ENCODE measurements around the gene TMEM51.

The TMEM51 gene

DNA sequence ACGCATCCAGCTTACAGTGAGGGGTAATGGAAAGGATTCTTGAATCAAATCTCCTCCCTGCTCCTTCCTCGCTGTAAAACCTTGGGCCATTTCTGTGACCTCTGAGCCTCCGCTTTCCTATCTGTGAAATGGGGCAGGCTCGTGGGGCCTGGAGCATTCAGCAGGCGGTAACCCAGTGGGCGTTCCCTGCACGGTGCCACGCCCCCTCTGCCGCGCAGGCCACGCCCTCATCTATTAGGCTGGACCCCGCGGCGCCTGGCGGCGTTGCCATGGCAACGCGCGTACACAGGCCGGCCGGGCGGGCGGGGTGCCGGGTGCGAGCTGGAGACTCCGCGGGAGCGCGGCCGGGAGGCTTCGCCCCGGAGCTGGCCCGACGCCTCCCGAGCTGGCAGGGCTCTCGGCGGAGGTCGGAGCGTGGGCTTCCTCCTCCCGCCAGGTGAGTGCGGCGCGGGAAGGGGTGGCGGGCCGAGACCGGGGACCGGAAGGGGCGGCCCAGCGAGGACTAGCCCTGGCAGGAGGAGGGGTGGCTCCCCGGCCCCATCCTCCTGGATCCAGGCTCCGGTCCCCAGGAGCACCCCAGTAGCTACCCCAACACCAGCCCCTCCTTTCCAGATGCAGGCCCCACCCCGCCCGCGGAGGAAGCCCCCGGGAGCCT is 93.5 kb downstream of the TMEM51 start, which contains the start of gene FHAD1:
Gene FHAD1, plus strand, starts transcription at position 264 of the 655 bp plus-strand sequence. CDS start 4,562 bp downstream, outside the sequence.
- peak within 1 kb of the TSS; percentile 71; the same call in 1 of the 2 replicates for H3K9ac ChIP-seq (ENCODE audit: low read depth, low read length)
- H3K27ac ChIP-seq (ENCODE audit: low read length): no peak within 1 kb of the TSS
- peak within 1 kb of the TSS; percentile 76 for H3K4me3 ChIP-seq (ENCODE audit: low read length)

DNA sequence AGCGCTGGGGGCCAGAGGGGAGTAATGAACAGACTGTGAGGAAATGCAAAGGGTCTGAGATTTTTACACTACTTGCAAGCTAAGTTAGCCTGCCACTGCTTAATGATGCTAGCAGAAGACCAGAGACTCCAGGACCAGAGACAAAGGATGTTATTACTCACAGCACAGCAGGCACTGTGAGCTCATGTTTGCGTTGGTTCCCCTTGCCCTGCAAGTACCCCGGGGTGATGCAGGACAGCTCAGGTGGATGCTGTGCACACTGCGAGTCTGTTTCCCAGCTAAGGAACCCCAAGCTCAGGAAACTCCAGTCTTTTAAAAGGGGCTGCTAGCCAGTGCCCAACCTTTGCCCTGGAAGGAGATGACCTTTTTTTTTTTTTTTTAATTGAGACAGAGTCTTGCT is 94.7 kb downstream of the TMEM51 start:
- no peaks in the 10 kb centered on the region for H3K36me3 ChIP-seq (ENCODE audit: insufficient read depth, low read depth, low read length)
- H3K27ac ChIP-seq (ENCODE audit: low read length): no peak overlapping the region
- H3K4me3 ChIP-seq (ENCODE audit: low read length): peak overlapping the region; percentile 76; the same call in 1 of the 2 replicates
- no peaks in the 10 kb centered on the region; the same call in 1 of the 2 replicates for H3K9me3 ChIP-seq (ENCODE audit: insufficient read depth, low read depth, low read length)
- peaks cover 5% of the 10 kb centered on the region; the same call in 1 of the 2 replicates for H3K4me1 ChIP-seq (ENCODE audit: insufficient read depth, low read length)
- H3K27me3 ChIP-seq (ENCODE audit: insufficient read depth, low read length): no peaks in the 10 kb centered on the region; the same call in 1 of the 2 replicates
- peak overlapping the region; percentile 71; the same call in 1 of the 2 replicates for H3K9ac ChIP-seq (ENCODE audit: low read depth, low read length)

More for the DNA sequence above, 93.5 kb downstream of the TMEM51 start, which contains the start of gene FHAD1:
- Histone ChIP-seq H3K4me1 (ENCODE audit: insufficient read depth, low read length) (peaks cover 5% of the 10 kb centered on the region; the same call in 1 of the 2 replicates), H3K9me3 (ENCODE audit: insufficient read depth, low read depth, low read length) (no peaks in the 10 kb centered on the region; the same call in 1 of the 2 replicates), H3K36me3 (ENCODE audit: insufficient read depth, low read depth, low read length) (no peaks in the 10 kb centered on the region), H3K27me3 (ENCODE audit: insufficient read depth, low read length) (no peaks in the 10 kb centered on the region; the same call in 1 of the 2 replicates)

DNA sequence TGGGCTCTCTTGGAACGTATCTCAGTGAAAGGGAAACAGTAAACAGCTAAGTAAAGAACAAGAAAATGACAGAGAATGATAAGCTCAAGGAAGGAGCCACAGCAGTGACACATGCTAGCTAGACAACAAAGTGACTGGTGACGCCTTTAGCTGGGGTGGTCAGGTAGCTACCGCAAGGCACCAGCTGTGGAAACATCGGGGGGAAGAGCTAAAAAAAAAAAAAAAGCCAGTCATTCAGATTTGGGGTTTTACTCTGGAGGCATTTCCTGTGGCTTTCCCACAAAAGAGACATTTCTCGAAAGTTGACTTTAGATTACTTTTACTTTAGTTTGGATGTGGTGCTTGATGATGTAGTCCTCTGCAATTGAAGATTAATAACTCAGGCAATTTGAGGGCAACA is 95.5 kb downstream of the TMEM51 start:
- Histone ChIP-seq H3K36me3 (ENCODE audit: insufficient read depth, low read depth, low read length) (no peaks in the 10 kb centered on the region), H3K9me3 (ENCODE audit: insufficient read depth, low read depth, low read length) (no peaks in the 10 kb centered on the region; the same call in 1 of the 2 replicates), H3K4me1 (ENCODE audit: insufficient read depth, low read length) (peaks cover 5% of the 10 kb centered on the region; the same call in 1 of the 2 replicates), H3K27me3 (ENCODE audit: insufficient read depth, low read length) (no peaks in the 10 kb centered on the region; the same call in 1 of the 2 replicates), H3K9ac (ENCODE audit: low read depth, low read length) (no peak overlapping the region), H3K27ac (ENCODE audit: low read length) (no peak overlapping the region), H3K4me3 (ENCODE audit: low read length) (no peak overlapping the region)

DNA sequence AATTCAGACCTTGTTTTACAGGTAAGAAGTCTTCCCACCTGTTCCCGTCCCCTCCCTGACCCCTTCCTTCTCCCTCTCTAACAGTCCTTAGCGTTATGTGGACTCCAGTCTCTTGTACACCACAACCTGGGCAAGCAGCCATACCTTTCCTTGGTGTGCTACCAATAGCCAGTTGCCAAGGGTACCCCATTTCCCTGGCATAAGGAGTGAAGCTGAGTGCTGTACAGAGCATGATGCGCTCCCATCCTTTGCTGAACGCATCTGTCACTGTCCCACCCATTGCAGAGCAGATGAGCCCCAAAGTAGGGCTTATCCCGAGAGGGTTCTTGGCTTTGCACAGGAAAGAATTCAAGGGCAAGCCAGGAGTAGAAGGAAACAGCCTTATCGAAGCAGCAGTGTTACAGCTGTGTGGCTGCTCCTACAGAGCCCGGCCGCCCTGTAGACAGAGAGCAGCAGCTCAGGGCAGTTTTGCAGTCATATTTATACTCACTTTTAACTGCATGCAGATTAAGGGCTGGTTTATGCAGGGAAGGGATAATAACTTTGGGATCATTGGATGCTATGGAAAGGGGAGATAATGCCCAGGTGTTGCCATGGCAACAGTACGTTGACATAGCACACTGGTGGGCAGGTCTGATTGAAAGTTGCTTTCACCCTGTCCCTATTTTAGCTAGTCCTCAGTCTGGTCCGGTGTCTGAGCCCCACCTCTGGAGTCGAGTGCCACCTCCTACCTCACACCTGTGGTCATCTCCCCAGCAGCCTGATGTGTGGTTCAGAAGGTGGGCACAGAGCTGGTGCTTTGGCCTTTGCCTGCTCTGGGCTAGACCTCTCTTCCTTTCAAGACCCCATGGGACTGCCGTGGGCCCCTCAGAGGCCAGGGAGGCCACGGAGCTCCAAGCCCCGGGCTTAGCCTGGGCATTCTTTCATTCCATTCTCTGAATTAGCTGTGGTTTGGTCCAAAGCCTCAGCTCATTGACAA is 98.6 kb downstream of the TMEM51 start:
- H3K27me3 ChIP-seq (ENCODE audit: insufficient read depth, low read length): no peaks in the 10 kb centered on the region; the same call in 1 of the 2 replicates
- H3K9me3 ChIP-seq (ENCODE audit: insufficient read depth, low read depth, low read length): no peaks in the 10 kb centered on the region; the same call in 1 of the 2 replicates
- no peaks in the 10 kb centered on the region for H3K36me3 ChIP-seq (ENCODE audit: insufficient read depth, low read depth, low read length)
- no peak overlapping the region for H3K4me3 ChIP-seq (ENCODE audit: low read length)
- H3K4me1 ChIP-seq (ENCODE audit: insufficient read depth, low read length): no peaks in the 10 kb centered on the region; the same call in 1 of the 2 replicates
- H3K9ac ChIP-seq (ENCODE audit: low read depth, low read length): no peak overlapping the region
- no peak overlapping the region for H3K27ac ChIP-seq (ENCODE audit: low read length)

DNA sequence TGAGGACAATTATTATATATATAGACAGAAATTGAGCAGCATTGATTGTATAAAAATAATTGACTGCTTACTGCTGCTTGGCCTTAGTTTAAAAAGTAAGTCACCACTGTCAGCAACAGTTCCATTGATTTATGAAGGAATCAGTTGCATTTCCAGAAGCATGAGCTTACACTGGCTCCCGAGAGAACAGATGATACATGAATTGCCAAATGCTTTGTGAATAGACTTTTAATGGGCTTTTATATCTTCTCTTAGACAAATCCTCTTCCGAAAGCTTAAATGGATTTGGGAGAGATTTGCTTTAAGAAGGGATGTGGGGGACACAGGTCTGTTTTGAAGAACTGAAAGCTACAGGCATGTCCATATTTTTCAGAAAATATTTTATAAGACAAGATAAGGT is 101.0 kb downstream of the TMEM51 start:
- Histone ChIP-seq H3K9me3 (ENCODE audit: insufficient read depth, low read depth, low read length) (no peaks in the 10 kb centered on the region; the same call in 1 of the 2 replicates), H3K27me3 (ENCODE audit: insufficient read depth, low read length) (no peaks in the 10 kb centered on the region; the same call in 1 of the 2 replicates), H3K9ac (ENCODE audit: low read depth, low read length) (no peak overlapping the region), H3K4me1 (ENCODE audit: insufficient read depth, low read length) (no peaks in the 10 kb centered on the region), H3K27ac (ENCODE audit: low read length) (no peak overlapping the region), H3K36me3 (ENCODE audit: insufficient read depth, low read depth, low read length) (no peaks in the 10 kb centered on the region), H3K4me3 (ENCODE audit: low read length) (no peak overlapping the region)

DNA sequence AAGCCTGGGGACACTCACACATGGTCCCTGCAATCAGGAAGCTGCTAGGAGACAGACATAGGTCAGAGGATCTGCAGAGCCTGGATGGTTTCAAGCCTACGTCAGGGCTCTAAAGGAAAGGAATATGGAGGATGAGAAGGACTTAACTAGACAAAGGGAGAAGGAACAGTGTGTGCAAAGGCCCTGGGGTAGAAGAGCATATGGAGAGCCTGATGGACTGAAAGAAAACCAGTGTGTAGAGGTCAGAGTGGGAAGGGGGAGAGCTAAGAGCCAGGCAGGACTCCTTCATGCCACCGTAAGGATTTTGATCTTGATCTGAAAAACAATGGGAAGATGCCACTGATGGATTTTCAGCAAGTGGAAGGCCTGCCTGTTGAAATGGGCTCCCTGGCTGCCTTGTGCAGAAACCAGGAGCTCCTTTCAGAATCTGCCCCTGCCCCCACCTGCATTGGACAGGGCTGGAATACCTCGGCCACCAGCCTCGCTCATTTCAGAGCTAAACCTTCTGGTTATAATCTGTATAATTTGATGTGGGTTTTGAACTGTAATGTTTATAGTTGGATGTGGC is 102.1 kb downstream of the TMEM51 start:
- Histone ChIP-seq H3K27ac (ENCODE audit: low read length) (no peak overlapping the region), H3K36me3 (ENCODE audit: insufficient read depth, low read depth, low read length) (no peaks in the 10 kb centered on the region), H3K4me3 (ENCODE audit: low read length) (no peak overlapping the region), H3K4me1 (ENCODE audit: insufficient read depth, low read length) (no peaks in the 10 kb centered on the region), H3K9me3 (ENCODE audit: insufficient read depth, low read depth, low read length) (no peaks in the 10 kb centered on the region; the same call in 1 of the 2 replicates), H3K27me3 (ENCODE audit: insufficient read depth, low read length) (no peaks in the 10 kb centered on the region), H3K9ac (ENCODE audit: low read depth, low read length) (no peak overlapping the region)

DNA sequence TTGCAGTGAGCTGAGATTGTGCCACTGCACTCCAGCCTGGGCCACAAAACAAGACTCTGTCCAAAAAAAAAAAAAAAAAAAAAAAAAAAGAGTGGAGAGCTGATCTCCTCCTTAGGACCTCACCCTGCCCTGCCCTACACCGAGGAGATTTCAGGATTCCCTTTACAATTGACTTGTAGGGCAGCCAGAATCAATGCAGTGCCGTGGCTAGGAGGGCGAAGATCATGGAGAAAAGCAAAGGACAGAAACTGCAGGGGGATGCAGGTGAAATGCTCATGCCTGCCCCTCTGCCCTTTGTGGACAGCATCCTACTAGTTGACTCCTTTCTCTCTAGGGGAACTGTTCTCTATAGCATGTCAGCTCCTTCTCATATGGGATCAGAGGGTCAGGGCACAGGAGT is 103.0 kb downstream of the TMEM51 start:
- Histone ChIP-seq H3K36me3 (ENCODE audit: insufficient read depth, low read depth, low read length) (no peaks in the 10 kb centered on the region), H3K4me1 (ENCODE audit: insufficient read depth, low read length) (no peaks in the 10 kb centered on the region), H3K4me3 (ENCODE audit: low read length) (no peak overlapping the region), H3K27me3 (ENCODE audit: insufficient read depth, low read length) (no peaks in the 10 kb centered on the region; the same call in 1 of the 2 replicates), H3K9ac (ENCODE audit: low read depth, low read length) (no peak overlapping the region), H3K9me3 (ENCODE audit: insufficient read depth, low read depth, low read length) (no peaks in the 10 kb centered on the region; the same call in 1 of the 2 replicates), H3K27ac (ENCODE audit: low read length) (no peak overlapping the region)

DNA sequence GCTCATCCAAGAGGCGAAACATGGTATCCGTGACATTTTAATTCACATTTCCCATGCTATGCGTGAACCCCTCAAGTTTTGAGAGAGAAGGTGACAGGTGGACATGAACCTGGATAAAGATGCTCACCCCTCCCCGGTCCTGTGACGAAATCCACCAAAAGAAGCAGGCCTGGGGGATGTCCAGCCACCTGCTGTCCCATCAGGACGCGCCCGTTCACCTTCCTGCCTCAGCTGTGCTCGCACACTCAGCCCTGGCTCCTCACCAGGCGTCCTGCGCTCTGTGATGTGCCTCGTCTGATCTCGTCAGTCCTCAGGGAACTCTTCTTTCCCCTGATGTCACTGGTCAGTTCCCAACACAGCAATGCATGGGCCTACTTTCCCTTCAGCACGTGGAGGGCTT is 103.8 kb downstream of the TMEM51 start:
- Histone ChIP-seq H3K36me3 (ENCODE audit: insufficient read depth, low read depth, low read length) (no peaks in the 10 kb centered on the region), H3K9ac (ENCODE audit: low read depth, low read length) (no peak overlapping the region), H3K4me3 (ENCODE audit: low read length) (no peak overlapping the region), H3K4me1 (ENCODE audit: insufficient read depth, low read length) (no peaks in the 10 kb centered on the region), H3K27me3 (ENCODE audit: insufficient read depth, low read length) (no peaks in the 10 kb centered on the region; the same call in 1 of the 2 replicates), H3K9me3 (ENCODE audit: insufficient read depth, low read depth, low read length) (no peaks in the 10 kb centered on the region), H3K27ac (ENCODE audit: low read length) (no peak overlapping the region)

DNA sequence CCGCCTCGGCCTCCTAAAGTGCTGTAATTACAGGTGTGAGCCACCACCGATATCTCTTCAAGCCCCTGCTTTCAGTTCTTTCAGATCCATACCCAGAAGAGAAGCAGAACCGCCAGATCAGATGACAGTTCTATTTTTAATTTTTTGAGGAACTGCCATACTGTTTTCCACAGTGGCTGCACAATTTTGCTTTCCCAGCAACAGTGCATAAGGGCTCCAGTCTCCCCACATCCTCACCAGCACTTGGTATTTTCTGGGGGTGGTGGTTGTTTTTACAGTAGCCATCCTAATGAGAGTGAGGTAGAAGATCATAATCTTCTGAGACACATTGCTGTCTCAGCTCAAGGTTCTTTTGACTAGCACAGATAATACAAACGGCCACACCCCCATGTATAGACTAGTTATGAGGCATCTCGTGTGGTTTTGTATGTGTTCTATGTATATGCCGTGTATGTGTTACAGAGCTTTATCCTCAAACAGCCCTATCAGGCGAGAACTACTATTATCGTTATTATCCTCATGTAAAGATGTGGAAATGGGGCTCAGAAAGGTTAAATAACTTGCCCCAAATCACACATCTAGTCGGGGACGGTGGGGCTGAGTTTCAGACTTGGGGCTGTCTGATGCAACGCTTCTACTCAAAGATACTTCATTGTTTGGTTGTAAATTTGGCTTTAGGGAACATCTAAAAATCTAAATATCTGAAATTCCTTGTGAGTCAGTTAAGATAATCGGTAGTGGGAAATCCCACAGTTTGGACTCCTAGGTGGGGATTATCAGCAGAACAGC is 105.5 kb downstream of the TMEM51 start:
- Histone ChIP-seq H3K9me3 (ENCODE audit: insufficient read depth, low read depth, low read length) (no peaks in the 10 kb centered on the region), H3K36me3 (ENCODE audit: insufficient read depth, low read depth, low read length) (no peaks in the 10 kb centered on the region), H3K4me3 (ENCODE audit: low read length) (no peak overlapping the region), H3K27ac (ENCODE audit: low read length) (no peak overlapping the region), H3K4me1 (ENCODE audit: insufficient read depth, low read length) (no peaks in the 10 kb centered on the region), H3K27me3 (ENCODE audit: insufficient read depth, low read length) (no peaks in the 10 kb centered on the region; the same call in 1 of the 2 replicates), H3K9ac (ENCODE audit: low read depth, low read length) (no peak overlapping the region)

DNA sequence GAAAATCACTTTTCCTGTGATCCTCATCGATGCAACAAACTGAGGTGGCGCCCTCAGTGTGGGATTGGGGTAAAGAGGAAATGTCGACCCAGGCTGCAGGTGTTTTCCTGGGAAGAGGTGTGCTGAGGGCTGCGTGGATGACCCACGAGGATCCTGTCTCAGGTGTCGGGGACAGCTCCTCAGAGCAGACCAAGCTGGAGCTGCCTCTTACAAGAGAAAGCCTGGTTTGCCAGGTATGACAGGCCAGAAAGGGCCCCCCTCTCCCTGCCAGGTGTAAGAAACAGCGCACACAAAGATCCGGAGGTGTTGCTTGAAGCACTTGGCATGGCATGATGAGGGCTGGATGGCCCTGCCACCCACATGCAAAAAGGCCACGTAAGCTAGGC is 106.1 kb downstream of the TMEM51 start:
- Histone ChIP-seq H3K4me3 (ENCODE audit: low read length) (no peak overlapping the region), H3K27ac (ENCODE audit: low read length) (no peak overlapping the region), H3K9ac (ENCODE audit: low read depth, low read length) (no peak overlapping the region), H3K36me3 (ENCODE audit: insufficient read depth, low read depth, low read length) (no peaks in the 10 kb centered on the region), H3K9me3 (ENCODE audit: insufficient read depth, low read depth, low read length) (no peaks in the 10 kb centered on the region), H3K4me1 (ENCODE audit: insufficient read depth, low read length) (no peaks in the 10 kb centered on the region), H3K27me3 (ENCODE audit: insufficient read depth, low read length) (no peaks in the 10 kb centered on the region; the same call in 1 of the 2 replicates)
